Common myeloid progenitor, CD34-positive (primary cell): Measurements from ENCODE around the gene CSF3. TPM values are rescaled to one million over a fixed set of nuclear protein-coding genes. Genes with fewer than 3 reads are reported as not detected.

ENCODE experiments used
- CTCF ChIA-PET: fragments of 350-600 bp; sonication (Branson Sonifier 250); formaldehyde crosslinking; loops from one replicate; lab custom pipeline; 2021; ENCODE audit warnings: antibody characterized with exemption; lab: Charles Lee
- POLR2A ChIA-PET: fragments of 350-600 bp; sonication (Branson Sonifier 250); formaldehyde crosslinking; loops from one replicate; lab custom pipeline; 2021; ENCODE audit warnings: antibody characterized with exemption; lab: Charles Lee
- DNase-seq, 3 donors: peaks; one replicate each; pipeline versions ENCODE4 v3.0.0 to v3.0.0-alpha.2; 2013
- H3K27ac ChIP-seq, 2 experiments: 1 replicate in 1 of 2; 2 replicates in 1 of 2; pipeline ENCODE4 v1.7.0; 2013; ENCODE audit warnings: inconsistent platforms in 2 of 2, low read length in 2 of 2, mild to moderate bottlenecking in 2 of 2, low read depth in 1 of 2, moderate library complexity in 1 of 2; ENCODE audit not compliant: severe bottlenecking in 2 of 2, insufficient read depth in 1 of 2, poor library complexity in 1 of 2
- H3K27me3 ChIP-seq, 5 experiments: replicated peaks in 2 of 5; 1 replicate in 3 of 5; 2 replicates in 2 of 5; pipeline versions ENCODE4 v1.6.1 to v1.7.0; 2013; ENCODE audit warnings: low read length in 4 of 5, mild to moderate bottlenecking in 2 of 5, moderate library complexity in 2 of 5, inconsistent platforms in 1 of 5; ENCODE audit not compliant: insufficient read depth in 5 of 5, control insufficient read depth in 4 of 5
- H3K36me3 ChIP-seq, 4 experiments: 1 replicate in 2 of 4; 2 replicates in 2 of 4; pipeline versions ENCODE4 v1.6.1 to v1.7.0; 2013; ENCODE audit warnings: low read length in 3 of 4, control low read depth in 1 of 4, mild to moderate bottlenecking in 1 of 4; ENCODE audit not compliant: control insufficient read depth in 4 of 4, insufficient read depth in 4 of 4
- H3K4me1 ChIP-seq, 4 experiments: 1 replicate in 3 of 4; 2 replicates in 1 of 4; pipeline versions ENCODE4 v1.6.1 to v1.7.1; 2013; ENCODE audit warnings: low read length in 3 of 4, mild to moderate bottlenecking in 3 of 4, control low read depth in 1 of 4, inconsistent platforms in 1 of 4, moderate library complexity in 1 of 4; ENCODE audit not compliant: control insufficient read depth in 4 of 4, insufficient read depth in 4 of 4; ENCODE audit errors: control extremely low read depth in 1 of 4
- H3K4me3 ChIP-seq, 7 experiments: 1 replicate in 4 of 7; 2 replicates in 3 of 7; pipeline versions ENCODE4 v1.5.1 to v1.7.0; 2013; ENCODE audit warnings: mild to moderate bottlenecking in 7 of 7, low read length in 6 of 7, moderate library complexity in 6 of 7, inconsistent platforms in 2 of 7, low read depth in 2 of 7, control low read depth in 1 of 7; ENCODE audit not compliant: insufficient read depth in 4 of 7, control insufficient read depth in 1 of 7; ENCODE audit errors: extremely low read depth in 1 of 7
- H3K9me3 ChIP-seq, 5 experiments: 1 replicate in 4 of 5; 2 replicates in 1 of 5; pipeline versions ENCODE4 v1.6.1 to v1.7.1; 2013; ENCODE audit warnings: low read length in 4 of 5, mild to moderate bottlenecking in 2 of 5, inconsistent platforms in 1 of 5, low read depth in 1 of 5, moderate library complexity in 1 of 5; ENCODE audit not compliant: control insufficient read depth in 4 of 5, insufficient read depth in 2 of 5; ENCODE audit errors: control extremely low read depth in 1 of 5
- WGBS: methylation state at CpG from one replicate; pipeline ENCODE4 v1.1.5; 2013; ENCODE audit not compliant: insufficient coverage; 5-methylcytosine and 5-hydroxymethylcytosine counted together
- polyA plus RNA-seq: library from polyadenylated mRNA; unstranded; fragments of 120-200 nt; gene quantifications from one replicate; pipeline ENCODE4 v1.2.1, GENCODE V29; 2013

Gene CSF3, protein sequence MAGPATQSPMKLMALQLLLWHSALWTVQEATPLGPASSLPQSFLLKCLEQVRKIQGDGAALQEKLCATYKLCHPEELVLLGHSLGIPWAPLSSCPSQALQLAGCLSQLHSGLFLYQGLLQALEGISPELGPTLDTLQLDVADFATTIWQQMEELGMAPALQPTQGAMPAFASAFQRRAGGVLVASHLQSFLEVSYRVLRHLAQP
- not detected for polyA plus RNA-seq

DNA sequence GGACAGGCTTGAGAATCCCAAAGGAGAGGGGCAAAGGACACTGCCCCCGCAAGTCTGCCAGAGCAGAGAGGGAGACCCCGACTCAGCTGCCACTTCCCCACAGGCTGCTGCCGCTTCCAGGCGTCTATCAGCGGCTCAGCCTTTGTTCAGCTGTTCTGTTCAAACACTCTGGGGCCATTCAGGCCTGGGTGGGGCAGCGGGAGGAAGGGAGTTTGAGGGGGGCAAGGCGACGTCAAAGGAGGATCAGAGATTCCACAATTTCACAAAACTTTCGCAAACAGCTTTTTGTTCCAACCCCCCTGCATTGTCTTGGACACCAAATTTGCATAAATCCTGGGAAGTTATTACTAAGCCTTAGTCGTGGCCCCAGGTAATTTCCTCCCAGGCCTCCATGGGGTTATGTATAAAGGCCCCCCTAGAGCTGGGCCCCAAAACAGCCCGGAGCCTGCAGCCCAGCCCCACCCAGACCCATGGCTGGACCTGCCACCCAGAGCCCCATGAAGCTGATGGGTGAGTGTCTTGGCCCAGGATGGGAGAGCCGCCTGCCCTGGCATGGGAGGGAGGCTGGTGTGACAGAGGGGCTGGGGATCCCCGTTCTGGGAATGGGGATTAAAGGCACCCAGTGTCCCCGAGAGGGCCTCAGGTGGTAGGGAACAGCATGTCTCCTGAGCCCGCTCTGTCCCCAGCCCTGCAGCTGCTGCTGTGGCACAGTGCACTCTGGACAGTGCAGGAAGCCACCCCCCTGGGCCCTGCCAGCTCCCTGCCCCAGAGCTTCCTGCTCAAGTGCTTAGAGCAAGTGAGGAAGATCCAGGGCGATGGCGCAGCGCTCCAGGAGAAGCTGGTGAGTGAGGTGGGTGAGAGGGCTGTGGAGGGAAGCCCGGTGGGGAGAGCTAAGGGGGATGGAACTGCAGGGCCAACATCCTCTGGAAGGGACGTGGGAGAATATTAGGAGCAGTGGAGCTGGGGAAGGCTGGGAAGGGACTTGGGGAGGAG is at the start of gene CSF3:
Gene CSF3, plus strand, starts transcription at position 436 of the 993 bp plus-strand sequence. Its CDS starts 35 bp downstream, at position 471.
- 41% methylated on average over 19 of the region's 20 CpGs for WGBS
- H3K4me3 ChIP-seq, result peak within 1 kb of the TSS in 1 of 7 experiments; percentile 0
- POLR2A ChIA-PET, result interaction anchor here (0.6 to 1.0 kb wide), 2 partner anchors 17 to 18 kb away, joined by 3 read pairs; no protein-coding TSS in a partner anchor

GRCh38 chr17:39966771-39967170 is 48.5 kb upstream of the CSF3 start:
- Histone ChIP-seq H3K4me3 (no peak overlapping the region), H3K4me1 (peaks cover 0 to 16% (median 0%) of the 10 kb centered on the region in 4 experiments), H3K36me3 (no peaks in the 10 kb centered on the region), H3K27ac (no peak overlapping the region), H3K27me3 (peaks cover 0 to 8% (median 0%) of the 10 kb centered on the region in 5 experiments), H3K9me3 (no peaks in the 10 kb centered on the region)
- 100% methylated on average over 4 of the region's 6 CpGs for WGBS
- CTCF ChIA-PET, result interaction anchor here (0.6 to 14.2 kb wide), 4 partner anchors 11 to 1008 kb away, joined by 4 to 197 read pairs (median 4); partner anchors contain the start of gene PSMD3
- POLR2A ChIA-PET, result interaction anchor here (0.6 kb wide), 1 partner anchor 182 kb away, joined by 3 read pairs; no protein-coding TSS in a partner anchor
- no peak for DNase-seq

More for the DNA sequence above, at the start of gene CSF3:
- peaks cover 0 to 20% (median 10%) of the 10 kb centered on the region in 4 experiments for H3K36me3 ChIP-seq
- CTCF ChIA-PET, result interaction anchor here (0.6 to 10.5 kb wide), 19 partner anchors 10 to 275 kb away, joined by 3 to 113 read pairs (median 3); no protein-coding TSS in a partner anchor
- no peaks in the 10 kb centered on the region for H3K9me3 ChIP-seq
- no peak within 1 kb of the TSS for H3K27ac ChIP-seq
- peak in 2 of 3 donors; percentile 23 to 26 for DNase-seq
- H3K4me1 ChIP-seq, result peaks cover 0 to 13% (median 9%) of the 10 kb centered on the region in 4 experiments
- H3K27me3 ChIP-seq, result no peaks in the 10 kb centered on the region

DNA sequence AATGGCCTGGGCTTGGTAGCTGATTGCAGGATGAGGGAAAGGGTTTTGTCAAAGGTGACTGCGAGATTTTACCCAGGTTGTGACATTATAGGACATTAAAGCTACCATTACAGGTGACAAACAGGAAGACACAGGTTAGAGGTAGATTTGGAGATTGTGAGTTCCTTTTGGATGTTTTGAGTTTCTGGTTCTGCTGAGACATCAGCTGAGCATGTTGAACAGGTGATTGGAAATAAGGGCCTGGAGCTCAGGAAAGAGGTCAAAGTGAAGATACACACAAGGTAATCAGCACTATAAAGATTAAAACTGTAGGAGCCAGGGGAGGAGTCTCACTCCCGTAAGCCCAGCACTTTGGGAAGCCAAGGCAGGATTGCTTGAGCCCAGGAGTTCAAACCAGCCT is 46.5 kb upstream of the CSF3 start:
- H3K27me3 ChIP-seq, result peaks cover 0 to 8% (median 0%) of the 10 kb centered on the region in 5 experiments
- H3K27ac ChIP-seq, result no peak overlapping the region
- no peaks in the 10 kb centered on the region for H3K9me3 ChIP-seq
- POLR2A ChIA-PET, result no interaction called here
- no peak overlapping the region for H3K4me3 ChIP-seq
- no peaks in the 10 kb centered on the region for H3K36me3 ChIP-seq
- CTCF ChIA-PET, result interaction anchor here (0.9 to 1.2 kb wide), 2 partner anchors 10 to 12 kb away, joined by 3 to 5 read pairs; partner anchors contain the start of gene PSMD3
- WGBS, result 80% methylated on average over 1 of the region's 2 CpGs
- H3K4me1 ChIP-seq, result peaks cover 0 to 25% (median 0%) of the 10 kb centered on the region in 4 experiments
- no peak for DNase-seq

- no peak overlapping the region for H3K27ac ChIP-seq
- WGBS, result 92% methylated on average over 6 of the region's 6 CpGs
- no peaks in the 10 kb centered on the region for H3K9me3 ChIP-seq
- CTCF ChIA-PET, result interaction anchor here (1.0 to 1.2 kb wide), 2 partner anchors 9 to 11 kb away, joined by 3 read pairs; no protein-coding TSS in a partner anchor
- no peaks in the 10 kb centered on the region for H3K36me3 ChIP-seq
- DNase-seq, result no peak
- POLR2A ChIA-PET, result no interaction called here
- H3K4me3 ChIP-seq, result no peak overlapping the region
- H3K27me3 ChIP-seq, result peaks cover 0 to 8% (median 0%) of the 10 kb centered on the region in 5 experiments
- H3K4me1 ChIP-seq, result peaks cover 0 to 25% (median 0%) of the 10 kb centered on the region in 4 experiments
These were observed 45.9 kb upstream of the CSF3 start for GRCh38 chr17:39969375-39969774.

DNA sequence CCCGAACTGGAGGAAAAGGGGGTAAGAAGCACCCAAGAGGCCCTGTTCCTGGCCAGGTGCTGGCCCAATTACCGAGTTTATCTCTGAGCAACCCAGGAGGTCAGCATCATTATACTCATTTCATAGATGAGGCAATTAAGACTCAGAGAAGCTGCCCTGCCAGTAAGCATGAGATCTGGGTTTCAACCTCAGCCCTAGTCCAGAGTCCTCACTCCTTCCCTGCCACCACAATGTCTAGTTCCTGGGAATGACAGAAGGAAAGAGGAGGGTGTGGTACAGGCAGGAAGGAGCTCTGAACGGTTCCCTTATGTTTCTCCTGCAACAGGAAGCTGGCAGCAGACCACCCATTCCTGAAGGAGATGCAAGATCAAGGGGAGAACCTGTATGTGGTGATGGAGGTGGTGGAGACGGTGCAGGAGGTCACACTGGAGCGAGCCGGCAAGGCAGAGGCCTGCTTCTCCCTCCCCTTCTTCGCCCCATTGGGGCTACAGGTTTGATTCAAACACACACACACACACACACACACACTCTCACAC is 45.0 kb upstream of the CSF3 start:
- ChIA-PET CTCF (interaction anchor here (1.0 to 1.1 kb wide), 2 partner anchors 8 to 9 kb away, joined by 3 to 4 read pairs; partner anchors contain the start of gene GSDMA), POLR2A (no interaction called here)
- H3K9me3 ChIP-seq, result no peaks in the 10 kb centered on the region
- H3K27ac ChIP-seq, result no peak overlapping the region
- H3K4me1 ChIP-seq, result peaks cover 0 to 25% (median 0%) of the 10 kb centered on the region in 4 experiments
- WGBS, result 0% methylated on average over 1 of the region's 7 CpGs
- no peak for DNase-seq
- no peaks in the 10 kb centered on the region for H3K36me3 ChIP-seq
- no peak overlapping the region for H3K4me3 ChIP-seq
- peaks cover 0 to 8% (median 0%) of the 10 kb centered on the region in 5 experiments for H3K27me3 ChIP-seq

DNA sequence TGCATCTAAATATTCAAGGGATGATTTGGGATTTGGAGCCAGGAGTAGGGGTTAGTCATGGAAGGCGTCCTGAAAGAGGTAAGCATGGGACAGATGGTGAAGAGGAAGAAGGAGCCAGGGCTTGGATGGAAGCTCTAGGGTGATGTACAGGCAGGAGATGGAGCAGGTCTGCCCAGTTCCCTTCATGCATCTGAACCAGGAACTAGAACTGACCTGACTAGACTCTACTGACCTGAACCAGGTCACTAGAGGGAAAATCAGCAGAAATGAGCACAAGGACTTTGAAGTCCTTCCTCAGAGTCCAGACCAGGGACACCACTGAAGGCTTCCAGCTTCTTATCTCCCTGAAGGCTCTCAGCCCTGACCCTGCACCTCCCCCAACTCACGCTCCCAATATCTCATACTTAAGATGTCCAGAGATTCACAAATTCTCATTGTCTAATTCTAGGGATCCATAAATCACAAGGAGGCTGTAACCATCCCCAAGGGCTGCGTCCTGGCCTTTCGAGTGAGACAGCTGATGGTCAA is 44.1 kb upstream of the CSF3 start:
- peaks cover 0 to 10% (median 0%) of the 10 kb centered on the region in 5 experiments for H3K27me3 ChIP-seq
- CTCF ChIA-PET, result interaction anchor here (1.1 to 1.3 kb wide), 2 partner anchors 9 kb away, joined by 4 to 5 read pairs; partner anchors contain the start of genes GSDMA and PSMD3
- no peak for DNase-seq
- POLR2A ChIA-PET, result no interaction called here
- H3K4me3 ChIP-seq, result no peak overlapping the region
- H3K27ac ChIP-seq, result no peak overlapping the region
- H3K9me3 ChIP-seq, result no peaks in the 10 kb centered on the region
- peaks cover 0 to 25% (median 0%) of the 10 kb centered on the region in 4 experiments for H3K4me1 ChIP-seq
- H3K36me3 ChIP-seq, result no peaks in the 10 kb centered on the region
- 92% methylated on average over 3 of the region's 4 CpGs for WGBS
